Hindlimb muscle (tissue), 1 donor: Measurements from ENCODE around the gene TMEM72. TPM values are rescaled to one million over a fixed set of nuclear protein-coding genes. Genes with fewer than 3 reads are reported as not detected.
A peak's percentile ranks its signal among the peaks of the same experiment; 100 is the strongest.

Experiments used
- DNase-seq: peaks from one replicate; pipeline ENCODE4 v3.0.0-alpha.2; 2013
- polyA plus RNA-seq: library from polyadenylated mRNA; unstranded; fragments of 120-200 nt; gene quantifications from one replicate; pipeline ENCODE4 v1.2.1, GENCODE V29; 2013; ENCODE audit not compliant: insufficient read length

The TMEM72 gene
- polyA plus RNA-seq, 1 donor = not detected

- DNase-seq = no peak
These were observed 23.5 kb downstream of the TMEM72 start for GRCh38 chr10:44934416-44935200.

DNA sequence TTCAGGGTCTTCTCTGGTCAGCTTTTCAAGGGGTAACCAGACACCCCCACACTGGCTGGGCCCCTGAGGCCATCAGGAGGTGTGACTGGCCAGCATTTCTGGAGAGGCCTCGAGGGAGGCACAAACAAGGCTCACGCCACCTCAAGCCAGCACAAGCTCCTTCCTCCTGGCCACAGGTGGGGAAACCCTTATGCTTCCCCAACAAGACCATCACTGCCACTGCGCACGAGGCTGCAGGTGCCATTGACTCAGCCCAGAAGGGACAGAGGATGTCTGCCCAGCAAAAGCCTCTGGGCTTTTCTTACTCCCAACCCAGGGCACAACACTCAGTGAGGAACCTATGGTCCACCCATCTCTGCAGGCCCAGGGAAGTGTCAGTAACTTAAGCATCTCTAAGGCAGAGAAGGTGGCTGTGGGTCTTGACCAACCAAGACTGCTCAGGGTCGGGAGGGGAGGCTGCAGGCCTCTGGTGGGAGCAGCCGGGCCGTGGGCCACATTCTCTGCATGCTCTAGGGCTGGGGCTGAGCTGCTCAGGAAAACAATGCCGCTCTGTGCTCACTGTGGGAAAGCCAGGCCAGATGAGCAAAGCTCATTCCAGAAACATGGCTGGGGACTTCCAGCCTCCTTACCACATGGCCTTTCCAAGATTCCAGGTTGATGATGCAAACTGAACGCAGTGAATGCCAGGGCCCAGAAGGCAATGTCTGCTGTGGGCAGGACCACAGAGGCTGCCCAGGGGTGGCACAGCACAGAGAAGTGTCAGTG, 24.2 kb downstream of the TMEM72 start:
- DNase-seq = peak; percentile 66

DNA sequence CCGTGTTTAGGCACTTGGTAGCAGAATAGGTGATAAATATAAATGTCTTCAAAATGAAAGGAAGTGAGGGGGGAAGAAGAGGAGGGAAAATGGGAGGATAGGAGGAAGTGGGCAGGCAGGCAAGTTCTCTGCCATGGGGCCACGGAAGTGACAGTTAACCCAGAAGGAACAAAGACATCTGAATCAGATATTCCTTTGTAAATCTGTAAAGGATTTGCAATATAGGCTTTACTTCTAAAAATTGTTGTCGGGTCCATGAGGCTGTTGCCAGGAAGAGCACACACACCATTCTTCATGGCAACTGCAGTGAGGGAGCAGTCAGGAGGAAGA, 24.8 kb downstream of the TMEM72 start:
- DNase-seq = no peak

DNA sequence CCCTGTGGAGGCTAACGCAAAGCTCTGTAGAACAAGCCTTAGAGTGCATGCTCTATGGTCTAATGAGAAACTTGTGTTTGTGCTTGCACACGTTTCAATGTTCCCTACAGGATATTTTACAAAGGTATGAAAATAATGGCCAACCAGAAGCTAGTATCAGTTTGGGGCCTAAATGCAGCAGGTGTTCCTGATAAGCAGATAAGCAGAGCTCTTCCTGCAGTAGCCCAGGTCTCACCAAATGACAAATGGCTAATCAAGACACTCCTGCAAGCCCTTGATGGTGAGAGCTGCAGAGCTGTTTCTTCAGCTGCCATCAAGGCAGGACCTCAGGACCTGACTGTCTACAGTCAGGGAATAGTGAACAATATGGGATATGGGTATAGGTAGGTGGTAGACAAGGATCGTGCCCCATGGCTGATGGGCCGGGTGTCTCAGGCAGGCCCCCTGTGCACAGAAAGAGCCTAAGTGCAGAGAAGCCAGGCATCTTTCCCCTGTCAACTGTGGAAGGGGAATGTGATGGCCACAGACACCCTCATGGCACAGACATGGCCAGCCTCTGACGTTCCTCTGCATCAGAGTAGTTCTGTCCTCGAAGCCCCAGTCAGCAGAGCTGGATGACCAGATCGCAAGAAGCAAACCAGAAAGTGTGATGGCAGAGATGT, 25.3 kb downstream of the TMEM72 start:
- no peak for DNase-seq

GRCh38 chr10:44937196-44938005, 26.3 kb downstream of the TMEM72 start:
- no peak for DNase-seq

DNA sequence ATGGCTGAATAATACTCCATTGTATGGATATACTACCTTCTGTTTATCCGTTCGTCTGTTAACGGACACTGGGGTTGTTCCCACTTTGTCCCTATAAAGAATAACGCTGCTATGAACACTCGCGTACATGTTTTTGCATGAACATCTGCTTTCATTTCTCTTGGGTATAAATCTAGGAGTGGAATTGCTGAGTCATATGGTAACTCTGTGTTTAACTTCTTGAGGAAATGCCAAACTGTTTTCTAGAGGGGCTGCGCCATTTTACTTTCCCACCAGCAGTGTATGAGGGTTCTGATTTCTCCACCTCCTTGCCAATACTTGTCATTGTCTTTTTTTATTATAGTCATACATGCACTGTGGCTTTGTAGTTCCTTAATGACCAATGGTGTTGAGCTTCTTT, 27.8 kb downstream of the TMEM72 start:
- no peak for DNase-seq

DNA sequence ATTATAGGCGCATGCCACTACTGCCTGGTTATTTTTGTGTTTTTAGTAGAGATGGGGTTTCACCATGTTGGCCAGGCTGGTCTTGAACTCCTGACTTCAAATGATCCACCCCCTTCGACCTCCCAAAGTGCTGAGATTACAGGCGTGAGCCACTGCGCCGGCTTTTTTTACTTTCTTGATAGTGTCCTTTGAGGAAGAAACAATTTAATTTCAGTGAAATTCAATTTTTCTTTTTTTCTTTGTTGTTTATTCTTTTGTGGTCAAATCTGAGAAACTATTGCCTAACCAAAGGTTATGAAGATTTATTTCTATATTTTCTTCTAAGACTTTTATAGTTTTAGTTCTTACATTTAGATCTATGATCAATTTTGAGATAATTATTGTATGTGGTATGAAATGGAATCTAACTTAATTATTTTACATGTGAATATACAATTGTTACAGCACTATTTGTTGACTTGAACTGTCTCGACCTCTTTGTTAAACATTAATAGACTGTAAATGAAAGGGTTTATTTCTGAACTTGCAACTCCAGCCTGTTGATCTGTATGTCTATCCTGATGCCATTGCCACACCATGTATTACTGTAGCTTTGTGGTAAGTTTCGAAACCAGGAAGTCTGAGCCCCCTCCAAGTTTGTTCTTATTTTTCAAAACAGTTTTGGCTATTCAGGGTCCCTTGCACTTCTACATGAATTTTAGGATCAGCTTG, 28.7 kb downstream of the TMEM72 start:
- DNase-seq = no peak

DNA sequence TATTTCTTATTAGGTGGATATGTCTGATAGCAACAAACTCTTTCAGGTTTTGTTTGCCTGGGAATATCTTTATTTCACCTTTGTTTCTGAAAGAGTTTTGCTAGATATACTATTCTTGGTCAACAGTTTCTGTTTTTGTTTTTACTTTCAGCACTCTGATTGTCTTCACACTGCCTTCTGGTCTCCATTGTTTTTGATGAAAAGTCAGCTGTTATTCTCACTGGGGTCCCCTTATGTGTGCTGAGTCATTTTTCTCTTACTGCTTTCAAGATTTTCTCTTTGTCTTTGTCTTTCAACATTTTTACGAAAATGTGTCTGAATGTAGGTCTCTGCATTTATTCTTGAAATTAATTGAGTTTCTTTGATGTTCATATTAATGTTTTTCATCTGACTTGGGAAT, 33.2 kb downstream of the TMEM72 start:
- no peak for DNase-seq

GRCh38 chr10:44946205-44946604, 35.1 kb downstream of the TMEM72 start:
- no peak for DNase-seq

- no peak for DNase-seq
These were observed 36.4 kb downstream of the TMEM72 start for GRCh38 chr10:44947371-44948152.

- DNase-seq = no peak
These were observed 37.5 kb downstream of the TMEM72 start for GRCh38 chr10:44948642-44949041.

GRCh38 chr10:44949127-44949802, 38.1 kb downstream of the TMEM72 start:
- no peak for DNase-seq

DNA sequence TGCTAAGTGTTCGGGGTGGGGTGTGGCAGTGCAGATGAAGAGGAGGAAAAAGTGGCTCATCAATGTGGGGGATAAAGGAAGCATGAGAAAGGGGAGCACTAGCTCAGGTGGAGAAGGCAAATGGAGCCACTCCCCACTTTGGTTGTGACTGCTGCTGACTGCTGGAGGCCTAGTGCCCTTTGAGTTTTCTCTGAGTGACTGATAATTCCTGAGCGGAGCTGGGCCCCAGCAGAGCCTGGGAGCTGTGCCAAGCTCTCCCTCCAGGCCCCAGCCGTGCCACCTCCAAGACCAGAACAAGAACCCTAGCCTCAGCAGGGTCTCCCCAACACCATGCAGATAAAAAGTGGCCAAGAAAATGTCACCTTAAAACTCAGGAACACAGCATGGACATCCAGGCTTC, 38.8 kb downstream of the TMEM72 start:
- no peak for DNase-seq

DNA sequence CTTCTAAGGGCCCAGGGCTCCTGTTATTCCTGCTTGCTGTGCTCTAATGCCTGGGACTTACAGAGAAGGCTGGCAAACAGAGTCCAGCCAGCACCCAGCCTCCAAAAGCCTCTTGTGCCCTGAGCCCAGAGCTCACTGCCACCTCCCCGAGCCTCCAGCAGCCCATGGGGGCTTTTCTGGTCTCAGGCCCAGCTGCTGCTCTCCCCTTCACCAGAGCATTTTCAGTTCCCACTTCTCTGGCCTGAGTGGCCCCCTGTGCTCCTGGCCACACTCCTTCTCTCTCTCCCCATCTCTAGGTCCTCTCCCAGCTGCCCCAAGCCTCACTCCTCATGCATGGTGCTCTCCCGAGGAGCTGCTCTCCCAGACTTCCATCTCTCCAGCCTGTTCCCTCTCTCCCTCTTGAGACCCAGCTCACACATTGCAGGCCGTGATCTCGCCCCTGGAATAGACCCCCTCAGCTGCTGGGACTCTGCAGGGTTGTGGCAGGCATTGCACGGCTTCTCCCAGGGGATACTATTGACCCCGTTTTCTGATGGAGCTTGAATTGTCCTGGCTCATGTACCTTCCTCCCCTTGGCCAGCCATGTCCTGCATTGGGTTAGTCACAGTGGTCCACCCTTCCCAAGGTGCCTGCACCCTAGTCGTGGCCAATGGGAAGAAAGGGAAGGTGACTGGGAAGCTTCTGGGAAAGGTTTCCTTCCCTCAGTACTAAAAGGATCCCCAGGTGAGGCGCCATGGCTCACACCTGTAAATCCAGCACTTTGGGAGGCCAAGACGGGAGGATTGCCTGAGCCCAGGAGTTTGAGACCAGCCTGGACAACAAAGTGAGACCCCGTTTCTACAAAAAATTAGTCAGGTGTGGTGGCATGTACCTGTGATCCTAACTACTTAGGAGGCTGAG, 39.4 kb downstream of the TMEM72 start:
- DNase-seq = no peak

- no peak for DNase-seq
These were observed 40.6 kb downstream of the TMEM72 start for GRCh38 chr10:44951576-44952226.

- no peak for DNase-seq
These were observed 41.7 kb downstream of the TMEM72 start for GRCh38 chr10:44952779-44953231.

GRCh38 chr10:44954042-44954441, 42.9 kb downstream of the TMEM72 start:
- no peak for DNase-seq

GRCh38 chr10:44954962-44955361, 43.8 kb downstream of the TMEM72 start:
- no peak for DNase-seq
